ENCODE measurements around the gene TPPP3.

GRCh38 chr16:67423015-67423414 lies 29.7 kb upstream of the TPPP3 start:
- TF ChIP-seq CTCF (IDR thresholded peaks at IDR 0.05; ENCODE audit: low read depth, low read length), result no peak
- TF ChIP-seq EZH2phosphoT487 (IDR thresholded peaks at IDR 0.05; ENCODE audit: low read depth), result no peak
